IMR-90 (cell line): Measurements from ENCODE around the gene TMEM200A. TPM values are rescaled to one million over a fixed set of nuclear protein-coding genes. Genes with fewer than 3 reads are reported as not detected.

ENCODE experiments used
- ATAC-seq: fragments of 200-7000 bp; cut with Tn5 transposase; 2 replicates; pipeline ENCODE4 v1.9.1; 2020; ENCODE audit warnings: low read depth, mild to moderate bottlenecking, moderate library complexity
- BruUV-seq: library from RNA; stranded (reverse); fragments of 400-500 nt; replicated peaks from 2 replicates; lab custom pipeline; 2021; lab: Mats Ljungman, UMichigan
- CTCF ChIA-PET: fragments of 300-600 bp; formaldehyde crosslinking; extraction: SDS; loops from one replicate; lab custom pipeline; 2021; ENCODE audit warnings: antibody characterized with exemption; lab: Yijun Ruan, JAX
- POLR2A ChIA-PET: fragments of 300-600 bp; sonication (Branson Sonifier 250); formaldehyde crosslinking; loops from one replicate; lab custom pipeline; 2022; ENCODE audit warnings: antibody characterized with exemption; ENCODE audit not compliant: unreplicated experiment; lab: Charles Lee
- DNase-seq: peaks from one replicate; pipeline ENCODE4 v3.0.0; 2013
- H2AFZ ChIP-seq: replicated peaks from 2 replicates; pipeline ENCODE3; 2013; ENCODE audit warnings: low read length, mild to moderate bottlenecking; ENCODE audit not compliant: poor library complexity
- H2AK5ac ChIP-seq: 2 replicates; pipeline ENCODE4 v1.6.1; 2013; ENCODE audit warnings: low read depth, low read length, inconsistent platforms
- H2AK9ac ChIP-seq: replicated peaks from 2 replicates; pipeline ENCODE3; 2013; ENCODE audit warnings: mild to moderate bottlenecking, low read depth, low read length, moderate library complexity; ENCODE audit not compliant: poor library complexity
- H2BK120ac ChIP-seq: 2 replicates; pipeline ENCODE4 v1.6.1; 2013; ENCODE audit warnings: low read depth, low read length, inconsistent platforms
- H2BK15ac ChIP-seq: 3 replicates; pipeline ENCODE4 v1.6.1; 2013; ENCODE audit warnings: low read depth, low read length, inconsistent platforms
- H2BK20ac ChIP-seq: 2 replicates; pipeline ENCODE4 v1.6.1; 2013; ENCODE audit warnings: low read depth, mild to moderate bottlenecking, inconsistent platforms, low read length, moderate library complexity
- H2BK5ac ChIP-seq: 2 replicates; pipeline ENCODE4 v1.6.1; 2013; ENCODE audit warnings: mild to moderate bottlenecking, low read depth, low read length, inconsistent platforms; ENCODE audit not compliant: poor library complexity, severe bottlenecking
- H3K14ac ChIP-seq: replicated peaks from 2 replicates; pipeline ENCODE4 v1.6.1; 2013; ENCODE audit warnings: low read depth, low read length, inconsistent platforms
- H3K18ac ChIP-seq: 2 replicates; pipeline ENCODE4 v1.6.1; 2013; ENCODE audit warnings: low read depth, low read length, control low read depth
- H3K23ac ChIP-seq: 2 replicates; pipeline ENCODE4 v1.6.1; 2013; ENCODE audit warnings: low read depth, low read length, inconsistent platforms
- H3K27ac ChIP-seq: 2 replicates; pipeline ENCODE4 v1.5.1; 2013; ENCODE audit warnings: mild to moderate bottlenecking, control low read depth, low read length; ENCODE audit not compliant: insufficient read depth
- H3K27me3 ChIP-seq: 2 replicates; pipeline ENCODE4 v1.6.1; 2013; ENCODE audit warnings: low read length; ENCODE audit not compliant: control insufficient read depth, insufficient read depth
- H3K36me3 ChIP-seq: 2 replicates; pipeline ENCODE4 v1.6.1; 2013; ENCODE audit warnings: low read length, mixed read lengths; ENCODE audit not compliant: control insufficient read depth, insufficient read depth
- H3K4ac ChIP-seq: 2 replicates; pipeline ENCODE4 v1.6.1; 2013; ENCODE audit warnings: low read depth, low read length, inconsistent platforms
- H3K4me1 ChIP-seq: 2 replicates; pipeline ENCODE4 v1.6.1; 2013; ENCODE audit warnings: low read length, mixed read lengths; ENCODE audit not compliant: control insufficient read depth, insufficient read depth
- H3K4me2 ChIP-seq: 2 replicates; pipeline ENCODE4 v1.6.1; 2013; ENCODE audit warnings: low read depth, mild to moderate bottlenecking, control low read depth, low read length, moderate library complexity
- H3K4me3 ChIP-seq: 2 replicates; pipeline ENCODE4 v1.5.1; 2013; ENCODE audit warnings: low read depth, mild to moderate bottlenecking, control low read depth, low read length, moderate library complexity; ENCODE audit not compliant: insufficient read depth
- H3K56ac ChIP-seq: 2 replicates; pipeline ENCODE4 v1.6.1; 2013; ENCODE audit warnings: low read length, inconsistent platforms; ENCODE audit not compliant: insufficient read depth; ENCODE audit errors: extremely low read depth
- H3K79me1 ChIP-seq, 2 experiments: 2 replicates each; pipeline ENCODE4 v1.6.1; 2013; ENCODE audit warnings: low read length in 2 of 2, inconsistent platforms in 1 of 2, low read depth in 1 of 2
- H3K9ac ChIP-seq: 2 replicates; pipeline ENCODE4 v1.6.1; 2013; ENCODE audit warnings: low read depth, low read length, control low read depth
- H3K9me1 ChIP-seq: 2 replicates; pipeline ENCODE4 v1.6.1; 2013; ENCODE audit warnings: low read length, inconsistent platforms; ENCODE audit not compliant: insufficient read depth
- H3K9me3 ChIP-seq: 2 replicates; pipeline ENCODE4 v1.6.1; 2013; ENCODE audit warnings: low read length; ENCODE audit not compliant: control insufficient read depth, insufficient read depth
- H4K20me1 ChIP-seq: 2 replicates; pipeline ENCODE4 v1.6.1; 2013; ENCODE audit warnings: low read length, inconsistent platforms; ENCODE audit not compliant: insufficient read depth
- H4K5ac ChIP-seq: 2 replicates; pipeline ENCODE4 v1.6.1; 2013; ENCODE audit warnings: mild to moderate bottlenecking, low read depth, low read length, control low read depth
- H4K8ac ChIP-seq, 2 experiments: 2 replicates each; pipeline ENCODE4 v1.6.1; 2013; ENCODE audit warnings: low read depth in 2 of 2, low read length in 2 of 2, control low read depth in 1 of 2, inconsistent platforms in 1 of 2
- H4K91ac ChIP-seq: 2 replicates; pipeline ENCODE4 v1.6.1; 2013; ENCODE audit warnings: low read depth, low read length, inconsistent platforms; ENCODE audit not compliant: insufficient read depth
- CEBPB ChIP-seq: IDR thresholded peaks from 2 replicates; pipeline ENCODE4 v1.6.1; 2012; ENCODE audit warnings: low read depth, low read length, improper control_type of control experiment
- CHD1 ChIP-seq: IDR thresholded peaks from 2 replicates; pipeline ENCODE4 v1.6.1; 2012; ENCODE audit warnings: low read depth, low read length, improper control_type of control experiment
- ELK1 ChIP-seq: fragments of 150-350 bp; IDR thresholded peaks from 2 replicates; pipeline ENCODE4 v1.6.1; 2016; ENCODE audit warnings: low read depth, mild to moderate bottlenecking, low read length, moderate library complexity, borderline replicate concordance
- FOS ChIP-seq: fragments of 150-350 bp; IDR thresholded peaks from 2 replicates; pipeline ENCODE4 v1.6.1; 2016; ENCODE audit warnings: low read depth, low read length
- MAZ ChIP-seq: IDR thresholded peaks from 2 replicates; pipeline ENCODE4 v1.6.1; 2012; ENCODE audit warnings: low read depth, mild to moderate bottlenecking, low read length, improper control_type of control experiment, moderate library complexity, borderline replicate concordance
- NFE2L2 ChIP-seq: fragments of 150-350 bp; IDR thresholded peaks from 2 replicates; pipeline ENCODE4 v1.6.1; 2016; ENCODE audit warnings: low read depth, mild to moderate bottlenecking, low read length
- POLR2A ChIP-seq: IDR thresholded peaks from 2 replicates; pipeline ENCODE4 v1.6.1; 2012; ENCODE audit warnings: mild to moderate bottlenecking, low read depth, low read length
- RAD21 ChIP-seq: IDR thresholded peaks from 2 replicates; pipeline ENCODE4 v1.6.1; 2012; ENCODE audit warnings: low read length, improper control_type of control experiment
- RCOR1 ChIP-seq: IDR thresholded peaks from 2 replicates; pipeline ENCODE4 v1.6.1; 2012; ENCODE audit warnings: mild to moderate bottlenecking, low read length, improper control_type of control experiment; ENCODE audit not compliant: insufficient replicate concordance
- dilution Hi-C: fragments of 300-500 bp; cut with HindIII; formaldehyde crosslinking; loops from one replicate; pipeline ENCODE4 v1.14.3; 2018; ENCODE audit warnings: low sequenced_read_pairs; ENCODE audit not compliant: unreplicated experiment
- in situ Hi-C: fragments of 300-500 bp; cut with MboI; formaldehyde crosslinking; loops from 3 replicates; pipeline ENCODE4 v1.14.3; 2019; ENCODE audit warnings: low sequenced_read_pairs, inconsistent platforms, mixed read lengths
- intact Hi-C: fragments of 100-400 bp; cut with micrococcal nuclease; formaldehyde crosslinking; loops from 2 replicates; pipeline ENCODE4 v1.10.0; 2022
- polyA plus RNA-seq, 3 experiments: library from polyadenylated mRNA; depleted of rRNA; stranded (reverse); fragments of >200 nt; gene quantifications; 2 replicates each; pipeline ENCODE4 v1.2.3, GENCODE V29; 2012; ENCODE audit warnings: low replicate concordance in 1 of 3
- total RNA-seq: library from RNA; depleted of rRNA; stranded (reverse); fragments of >200 nt; gene quantifications from 2 replicates; pipeline ENCODE4 v1.2.3, GENCODE V29; 2012
- TF ChIP-seq, protein P1 (sequence below): fragments of 150-350 bp; IDR thresholded peaks from 2 replicates; pipeline ENCODE4 v1.6.1; 2017; ENCODE audit warnings: mild to moderate bottlenecking, antibody characterized with exemption, low read length, low read depth

Gene TMEM200A
- total and polyA plus RNA-seq, 2 of the 4 experiments (the other 2 are of a cell fraction) = 22.8 to 37.1 TPM

GRCh38 chr6:130381012-130381411, 15.2 kb downstream of the TMEM200A start:
- H3K23ac ChIP-seq = no peak overlapping the region
- no peak overlapping the region for H3K4me3 ChIP-seq
- POLR2A ChIA-PET = no interaction called here
- no TSS peak for BruUV-seq
- no peak overlapping the region for H3K9ac ChIP-seq
- no peak for TF ChIP-seq FOS
- TF ChIP-seq, protein P1, sequence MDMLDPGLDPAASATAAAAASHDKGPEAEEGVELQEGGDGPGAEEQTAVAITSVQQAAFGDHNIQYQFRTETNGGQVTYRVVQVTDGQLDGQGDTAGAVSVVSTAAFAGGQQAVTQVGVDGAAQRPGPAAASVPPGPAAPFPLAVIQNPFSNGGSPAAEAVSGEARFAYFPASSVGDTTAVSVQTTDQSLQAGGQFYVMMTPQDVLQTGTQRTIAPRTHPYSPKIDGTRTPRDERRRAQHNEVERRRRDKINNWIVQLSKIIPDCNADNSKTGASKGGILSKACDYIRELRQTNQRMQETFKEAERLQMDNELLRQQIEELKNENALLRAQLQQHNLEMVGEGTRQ = no peak
- TF ChIP-seq ELK1 = no peak
- no peak for TF ChIP-seq POLR2A
- TF ChIP-seq NFE2L2 = no peak
- no peak for TF ChIP-seq RCOR1
- no peak for TF ChIP-seq CHD1
- TF ChIP-seq CEBPB = no peak
- TF ChIP-seq RAD21 = no peak
- TF ChIP-seq MAZ = no peak
- in situ Hi-C loops = no loop called here
- intact Hi-C loops = no loop called here
- H3K36me3 ChIP-seq = no peaks in the 10 kb centered on the region; the same call in 1 of the 2 replicates
- no peak overlapping the region for H4K5ac ChIP-seq
- H3K9me3 ChIP-seq = no peaks in the 10 kb centered on the region
- no peak overlapping the region for H3K14ac ChIP-seq
- no peaks in the 10 kb centered on the region; the same call in 1 of the 2 replicates for H3K9me1 ChIP-seq
- CTCF ChIA-PET = no interaction called here
- H3K4me1 ChIP-seq = peaks cover 9% of the 10 kb centered on the region
- dilution Hi-C loops = no loop called here
- no peak overlapping the region for H2BK20ac ChIP-seq
- H2BK120ac ChIP-seq = no peak overlapping the region
- no peaks in the 10 kb centered on the region for H4K20me1 ChIP-seq
- no peak overlapping the region for H3K4ac ChIP-seq
- peaks cover 14 to 46% of the 10 kb centered on the region in 2 experiments for H3K79me1 ChIP-seq
- H4K91ac ChIP-seq = no peak overlapping the region
- no peak overlapping the region for H3K27ac ChIP-seq
- no peak overlapping the region for H3K18ac ChIP-seq
- H2BK5ac ChIP-seq = no peak overlapping the region
- H2AK9ac ChIP-seq = no peak overlapping the region
- no peak overlapping the region for H4K8ac ChIP-seq
- no peak overlapping the region for H3K4me2 ChIP-seq
- no peak overlapping the region for H2BK15ac ChIP-seq
- H3K27me3 ChIP-seq = no peaks in the 10 kb centered on the region
- no peak for DNase-seq
- H2AK5ac ChIP-seq = no peak overlapping the region
- no peak for ATAC-seq
- no peak overlapping the region for H3K56ac ChIP-seq
- H2AFZ ChIP-seq = no peak overlapping the region
